ENCODE measurements around the gene MYOC. TPM values are rescaled to one million over a fixed set of nuclear protein-coding genes. Genes with fewer than 3 reads are reported as not detected.
"Not testable (repeated sequence)": the region's sequence is repeated elsewhere in the genome, so short reads cannot be mapped to it uniquely, and the experiment has no call there.

Gene MYOC
- total and polyA plus RNA-seq, 4 donors, result 0.11 to 1.8 (median 0.58) TPM

GRCh38 chr1:171663036-171663853 lies 10.8 kb upstream of the MYOC start:
- no peak overlapping the region for H3K9ac ChIP-seq (ENCODE audit: insufficient read depth in 1 of 2, low read length in 2 of 2)
- no peaks in the 10 kb centered on the region for H3K36me3 ChIP-seq (ENCODE audit: control insufficient read depth in 4 of 4, insufficient read depth in 4 of 4, low read length in 4 of 4)
- no peaks in the 10 kb centered on the region for H3K9me3 ChIP-seq (ENCODE audit: control insufficient read depth in 4 of 4, insufficient read depth in 3 of 4, low read length in 3 of 4)
- H3K27ac ChIP-seq (ENCODE audit: low read depth in 1 of 2, low read length in 1 of 2), result peak overlapping the region in 1 of 2 donors; percentile 12
- H3K27me3 ChIP-seq (ENCODE audit: control insufficient read depth in 3 of 3, insufficient read depth in 3 of 3, low read length in 2 of 3), result no peaks in the 10 kb centered on the region
- 85 to 93% methylated on average over 7 of the region's 7 CpGs for WGBS, 2 donors
- peaks cover 0 to 4% (median 0%) of the 10 kb centered on the region in 5 donors for H3K4me1 ChIP-seq (ENCODE audit: control insufficient read depth in 5 of 5, insufficient read depth in 5 of 5, low read length in 5 of 5)
- no peak overlapping the region for H3K4me3 ChIP-seq
- DNase-seq, result no peak
- ATAC-seq (ENCODE audit: insufficient read depth, low FRiP score), result no peak
- TF ChIP-seq CTCF (IDR thresholded peaks at IDR 0.05; ENCODE audit: control extremely low read depth, extremely low read depth), result no peak

- no peak for TF ChIP-seq CTCF (IDR thresholded peaks at IDR 0.05; ENCODE audit: control extremely low read depth, extremely low read depth)
- WGBS, 2 donors, result 79 to 91% methylated on average over 5 of the region's 5 CpGs
- Histone ChIP-seq H3K9me3 (ENCODE audit: control insufficient read depth in 4 of 4, insufficient read depth in 3 of 4, low read length in 3 of 4) (no peaks in the 10 kb centered on the region), H3K9ac (ENCODE audit: insufficient read depth in 1 of 2, low read length in 2 of 2) (no peak overlapping the region), H3K36me3 (ENCODE audit: control insufficient read depth in 4 of 4, insufficient read depth in 4 of 4, low read length in 4 of 4) (no peaks in the 10 kb centered on the region), H3K27ac (ENCODE audit: low read depth in 1 of 2, low read length in 1 of 2) (no peak overlapping the region), H3K4me3 (no peak overlapping the region), H3K27me3 (ENCODE audit: control insufficient read depth in 3 of 3, insufficient read depth in 3 of 3, low read length in 2 of 3) (no peaks in the 10 kb centered on the region), H3K4me1 (ENCODE audit: control insufficient read depth in 5 of 5, insufficient read depth in 5 of 5, low read length in 5 of 5) (peaks cover 0 to 4% (median 0%) of the 10 kb centered on the region in 5 donors)
- DNase-seq (peak in 1 of 3 donors; percentile 17), ATAC-seq (ENCODE audit: insufficient read depth, low FRiP score) (no peak)
Measured at GRCh38 chr1:171661076-171661650, 8.7 kb upstream of the MYOC start.

DNA sequence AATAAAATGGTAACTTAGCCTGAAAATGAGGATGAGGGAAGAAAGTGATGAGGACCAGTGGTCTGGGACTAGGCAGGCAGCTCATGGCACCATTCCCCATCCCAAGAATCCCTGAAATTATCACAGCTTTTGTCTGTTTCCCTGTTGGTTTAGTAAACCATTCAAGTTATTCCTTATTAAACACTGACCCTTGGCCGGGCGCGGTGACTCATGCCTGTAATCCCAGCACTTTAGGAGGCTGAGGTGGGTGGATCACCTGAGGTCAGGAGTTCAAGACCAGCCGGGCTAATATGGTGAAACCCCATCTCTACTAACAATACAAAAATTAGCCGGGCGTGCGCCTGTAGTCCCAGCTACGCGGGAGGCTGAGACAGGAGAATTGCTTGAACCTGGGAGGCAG lies 3.7 kb upstream of the MYOC start:
- not testable (repeated sequence) for DNase-seq; H3K36me3 ChIP-seq (ENCODE audit: control insufficient read depth in 4 of 4, insufficient read depth in 4 of 4, low read length in 4 of 4); H3K4me3 ChIP-seq; ATAC-seq (ENCODE audit: insufficient read depth, low FRiP score); H3K9ac ChIP-seq (ENCODE audit: insufficient read depth in 1 of 2, low read length in 2 of 2); H3K9me3 ChIP-seq (ENCODE audit: control insufficient read depth in 4 of 4, insufficient read depth in 3 of 4, low read length in 3 of 4); H3K27me3 ChIP-seq (ENCODE audit: control insufficient read depth in 3 of 3, insufficient read depth in 3 of 3, low read length in 2 of 3)
- WGBS, 2 donors, result 96 to 97% methylated on average over 9 of the region's 9 CpGs
- Histone ChIP-seq H3K4me1 (ENCODE audit: control insufficient read depth in 5 of 5, insufficient read depth in 5 of 5, low read length in 5 of 5) (peaks cover 0 to 18% (median 10%) of the 10 kb centered on the region in 5 donors), H3K27ac (ENCODE audit: low read depth in 1 of 2, low read length in 1 of 2) (peak overlapping the region; percentile 45 to 73)

DNA sequence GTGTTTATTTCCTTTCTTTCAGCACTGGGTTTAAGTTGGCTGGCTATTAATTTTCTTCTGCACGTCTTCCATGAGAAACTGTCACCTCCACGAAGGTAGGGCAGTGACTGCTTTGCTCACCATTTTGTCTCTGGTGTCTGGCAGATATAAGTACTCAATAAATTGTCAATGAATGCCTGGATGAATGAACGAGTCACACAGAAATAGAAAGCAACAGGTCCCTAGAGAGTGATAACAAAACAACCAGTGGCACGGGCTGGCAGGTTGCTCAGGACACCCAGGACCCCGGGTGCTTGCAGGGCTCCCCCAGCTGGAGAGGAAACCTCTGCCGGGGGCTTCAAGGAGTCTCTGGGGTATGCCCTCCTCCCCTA lies 3.2 kb upstream of the MYOC start:
- ATAC-seq (ENCODE audit: insufficient read depth, low FRiP score) (no peak), DNase-seq (no peak)
- H3K36me3 ChIP-seq (ENCODE audit: control insufficient read depth in 4 of 4, insufficient read depth in 4 of 4, low read length in 4 of 4), result no peaks in the 10 kb centered on the region
- peak overlapping the region; percentile 45 to 73 for H3K27ac ChIP-seq (ENCODE audit: low read depth in 1 of 2, low read length in 1 of 2)
- no peaks in the 10 kb centered on the region for H3K9me3 ChIP-seq (ENCODE audit: control insufficient read depth in 4 of 4, insufficient read depth in 3 of 4, low read length in 3 of 4)
- no peak overlapping the region for H3K9ac ChIP-seq (ENCODE audit: insufficient read depth in 1 of 2, low read length in 2 of 2)
- 63 to 69% methylated on average over 6 of the region's 6 CpGs for WGBS, 2 donors
- no peak overlapping the region for H3K4me3 ChIP-seq
- H3K4me1 ChIP-seq (ENCODE audit: control insufficient read depth in 5 of 5, insufficient read depth in 5 of 5, low read length in 5 of 5), result peaks cover 0 to 18% (median 10%) of the 10 kb centered on the region in 5 donors
- no peak for TF ChIP-seq CTCF (IDR thresholded peaks at IDR 0.05; ENCODE audit: control extremely low read depth, extremely low read depth)
- no peaks in the 10 kb centered on the region for H3K27me3 ChIP-seq (ENCODE audit: control insufficient read depth in 3 of 3, insufficient read depth in 3 of 3, low read length in 2 of 3)
